Spleen (tissue), 11 donors: ENCODE results near the gene ZNF500. TPM values are rescaled to one million over a fixed set of nuclear protein-coding genes. Genes with fewer than 3 reads are reported as not detected.
"Not testable (repeated sequence)": the region's sequence is repeated elsewhere in the genome, so short reads cannot be mapped to it uniquely, and the experiment has no call there.

Experiments
- DNase-seq: peaks from one replicate; pipeline ENCODE4 v3.0.0-alpha.2; 2020
- H3K27ac ChIP-seq, 8 donors: fragments of 200-600 bp; sonication (generic) in 7 of 8; 1 replicate in 4 of 8; 2 replicates in 4 of 8; pipeline versions ENCODE4 v1.5.0 to v1.8.0; 2016 to 2021; ENCODE audit warnings: inconsistent platforms in 4 of 8, mild to moderate bottlenecking in 4 of 8, moderate library complexity in 1 of 8
- H3K27me3 ChIP-seq, 7 donors: fragments of 200-600 bp; sonication (generic) in 6 of 7; replicated peaks in 1 of 7; 1 replicate in 4 of 7; 2 replicates in 3 of 7; pipeline versions ENCODE4 v1.5.0 to v1.8.0; 2016 to 2021; ENCODE audit warnings: inconsistent platforms in 3 of 7, mild to moderate bottlenecking in 1 of 7
- H3K36me3 ChIP-seq, 6 donors: fragments of 200-600 bp; sonication (generic) in 5 of 6; 1 replicate in 4 of 6; 2 replicates in 2 of 6; pipeline versions ENCODE4 v1.5.0 to v1.8.0; 2016 to 2021; ENCODE audit warnings: inconsistent platforms in 2 of 6
- H3K4me1 ChIP-seq, 6 donors: fragments of 200-600 bp; sonication (generic) in 5 of 6; 1 replicate in 3 of 6; 2 replicates in 3 of 6; pipeline versions ENCODE4 v1.5.0 to v1.8.0; 2016 to 2021; ENCODE audit warnings: inconsistent platforms in 3 of 6
- H3K4me3 ChIP-seq, 8 donors: fragments of 200-600 bp; sonication (generic) in 7 of 8; 1 replicate in 4 of 8; 2 replicates in 4 of 8; pipeline versions ENCODE4 v1.5.0 to v1.8.0; 2016 to 2021; ENCODE audit warnings: inconsistent platforms in 4 of 8, mild to moderate bottlenecking in 4 of 8, moderate library complexity in 2 of 8
- H3K9me3 ChIP-seq, 8 donors: fragments of 200-600 bp; sonication (generic) in 7 of 8; 1 replicate in 4 of 8; 2 replicates in 4 of 8; pipeline versions ENCODE4 v1.5.0 to v1.8.0; 2016 to 2021; ENCODE audit warnings: inconsistent platforms in 4 of 8
- CTCF ChIP-seq, 11 experiments: fragments of 200-600 bp in 7 of 11; fragments of 450-650 bp in 4 of 11; sonication (generic) in 4 of 11; IDR thresholded peaks in 8 of 11; conservative IDR thresholded peaks in 3 of 11; 1 replicate in 7 of 11; 2 replicates in 4 of 11; pipeline versions ENCODE4 v1.4.0 to v1.8.0; 2016 to 2021; ENCODE audit warnings: antibody characterized with exemption in 11 of 11, inconsistent platforms in 4 of 11, mild to moderate bottlenecking in 1 of 11
- POLR2A ChIP-seq, 3 donors: fragments of 450-650 bp; IDR thresholded peaks; one replicate each; pipeline ENCODE4 v1.5.1; 2017; ENCODE audit warnings: antibody characterized with exemption in 3 of 3, mild to moderate bottlenecking in 1 of 3
- POLR2AphosphoS5 ChIP-seq, 3 donors: sonication (generic); formaldehyde crosslinking; IDR thresholded peaks; one replicate each; pipeline ENCODE4 v1.5.1; 2017; ENCODE audit warnings: antibody characterized with exemption in 3 of 3
- WGBS, 5 donors: extraction: QIAGEN DNeasy Blood & Tissue Kit in 3 of 5; methylation state at CpG; one replicate each; pipeline versions ENCODE4 v1.1.5 to v1.1.7; 2013 to 2018; 5-methylcytosine and 5-hydroxymethylcytosine counted together
- intact Hi-C: fragments of 100-400 bp; cut with DNase I; formaldehyde crosslinking; loops from one replicate; pipeline ENCODE4 v1.15.0; 2023; ENCODE audit warnings: low total_unique reads
- polyA plus RNA-seq, 3 donors: library from polyadenylated mRNA; stranded (reverse); fragments of 200-250 nt; gene quantifications; one replicate each; pipeline ENCODE4 v1.2.1, GENCODE V29; 2013
- total RNA-seq, 7 donors: library from RNA; depleted of rRNA in 3 of 7; stranded (reverse); fragments of >200 nt in 3 of 7; fragmentation: NEBNext Ultra II Directional in 4 of 7; extraction: Animal tissue kit (Norgen Biotek cat#: 25700) in 4 of 7; gene quantifications; one replicate each; pipeline versions ENCODE4 v1.1.0 to v1.2.1, GENCODE V29; 2016 to 2021
- donor health status: healthy with polysubstance abuse.
- donor health status: DM: no; HTN: no; CAD: no; lungs with moderate emphysema.
- donor health status: DM: no; HTN: no; CAD: no.
- donor health status: Bipolar disorder and iron deficiency.
- donor health status: healthy.
- donor health status: DM: no; HTN: no; CAD: no.
- donor health status: DM: yes; HTN: yes; CAD: no.

ZNF500 gene
- total and polyA plus RNA-seq, 10 donors = 2.5 to 32.3 (median 19.0) TPM

- intact Hi-C loops = no loop called here
Measured at GRCh38 chr16:4746215-4746614, 20.7 kb downstream of the ZNF500 start.

GRCh38 chr16:4745274-4745569, 21.7 kb downstream of the ZNF500 start:
- Histone ChIP-seq H3K27me3 (no peaks in the 10 kb centered on the region), H3K4me3 (no peak overlapping the region), H3K36me3 (peaks cover 0 to 20% (median 8%) of the 10 kb centered on the region in 6 donors), H3K4me1 (peaks cover 0 to 51% (median 21%) of the 10 kb centered on the region in 6 donors), H3K9me3 (no peaks in the 10 kb centered on the region), H3K27ac (peak overlapping the region in 1 of 8 donors; percentile 13)
- 80 to 100% (median 86%) methylated on average over 1 to 3 of the region's 3 CpGs for WGBS, 5 donors
- intact Hi-C loops = no loop called here
- DNase-seq = no peak
- TF ChIP-seq CTCF (IDR thresholded peaks at IDR 0.05 in 8 of 11, conservative IDR thresholded peaks at IDR 0.05 in 3 of 11) (no peak), POLR2A (IDR thresholded peaks at IDR 0.05) (no peak), POLR2AphosphoS5 (IDR thresholded peaks at IDR 0.05) (no peak)

More at GRCh38 chr16:4746215-4746614, 20.7 kb downstream of the ZNF500 start:
- no peak for DNase-seq
- H3K27ac ChIP-seq = peak overlapping the region in 1 of 8 donors; percentile 65
- WGBS, 5 donors = 84 to 97% (median 90%) methylated on average over 7 to 8 of the region's 8 CpGs
- no peak for TF ChIP-seq CTCF (IDR thresholded peaks at IDR 0.05 in 8 of 11, conservative IDR thresholded peaks at IDR 0.05 in 3 of 11)
- TF ChIP-seq POLR2A (IDR thresholded peaks at IDR 0.05) = no peak
- TF ChIP-seq POLR2AphosphoS5 (IDR thresholded peaks at IDR 0.05) = peak in 1 of 3 donors; percentile 13
- H3K4me1 ChIP-seq = peaks cover 0 to 51% (median 21%) of the 10 kb centered on the region in 6 donors
- peaks cover 0 to 30% (median 18%) of the 10 kb centered on the region in 6 donors for H3K36me3 ChIP-seq
- H3K27me3 ChIP-seq = no peaks in the 10 kb centered on the region
- no peaks in the 10 kb centered on the region for H3K9me3 ChIP-seq
- no peak overlapping the region for H3K4me3 ChIP-seq

GRCh38 chr16:4744555-4745273, 22.2 kb downstream of the ZNF500 start:
- no peak overlapping the region for H3K4me3 ChIP-seq
- no peaks in the 10 kb centered on the region for H3K27me3 ChIP-seq
- TF ChIP-seq POLR2A (IDR thresholded peaks at IDR 0.05) (no peak), POLR2AphosphoS5 (IDR thresholded peaks at IDR 0.05) (peak; percentile 40 to 63 (median 61)), CTCF (IDR thresholded peaks at IDR 0.05 in 8 of 11, conservative IDR thresholded peaks at IDR 0.05 in 3 of 11) (no peak)
- no peaks in the 10 kb centered on the region for H3K9me3 ChIP-seq
- DNase-seq = no peak
- intact Hi-C loops = no loop called here
- H3K27ac ChIP-seq = peak overlapping the region in 1 of 8 donors; percentile 13
- H3K4me1 ChIP-seq = peaks cover 0 to 51% (median 21%) of the 10 kb centered on the region in 6 donors
- H3K36me3 ChIP-seq = peaks cover 0 to 15% (median 3%) of the 10 kb centered on the region in 6 donors
- 60 to 77% (median 69%) methylated on average over 8 to 13 of the region's 13 CpGs for WGBS, 5 donors

GRCh38 chr16:4743226-4743878, 23.6 kb downstream of the ZNF500 start:
- WGBS, 5 donors = 42 to 50% (median 46%) methylated on average over 14 of the region's 14 CpGs
- Histone ChIP-seq H3K4me3 (peak overlapping the region in 1 of 8 donors; percentile 7), H3K27me3 (no peaks in the 10 kb centered on the region), H3K36me3 (peaks cover 0 to 1% (median 0%) of the 10 kb centered on the region in 6 donors), H3K27ac (no peak overlapping the region), H3K4me1 (peaks cover 0 to 42% (median 19%) of the 10 kb centered on the region in 6 donors), H3K9me3 (no peaks in the 10 kb centered on the region)
- TF ChIP-seq POLR2A (IDR thresholded peaks at IDR 0.05) (no peak), POLR2AphosphoS5 (IDR thresholded peaks at IDR 0.05) (peak; percentile 21 to 39 (median 34))
- no peak for DNase-seq
- intact Hi-C loops = no loop called here

- intact Hi-C loops = not testable (repeated sequence)
- 75 to 93% (median 91%) methylated on average over 5 of the region's 5 CpGs for WGBS, 5 donors
Measured at GRCh38 chr16:4738370-4738769, 28.6 kb downstream of the ZNF500 start.

More at GRCh38 chr16:4738370-4738769, 28.6 kb downstream of the ZNF500 start:
- not testable (repeated sequence) for H3K36me3 ChIP-seq, DNase-seq, H3K9me3 ChIP-seq, H3K27me3 ChIP-seq, H3K27ac ChIP-seq, H3K4me3 ChIP-seq
- H3K4me1 ChIP-seq = peaks cover 6 to 30% (median 19%) of the 10 kb centered on the region in 6 donors
